K562 (cell line): Measurements from ENCODE around the gene MAL.

ENCODE experiments used
- MTA3 ChIP-seq: fragments of 450-650 bp; formaldehyde crosslinking; IDR thresholded peaks from 2 replicates; pipeline ENCODE4 v1.6.1; 2017; ENCODE audit warnings: mild to moderate bottlenecking, borderline replicate concordance
- TAL1 ChIP-seq: fragments of 450-650 bp; IDR thresholded peaks from 2 replicates; pipeline ENCODE4 v1.6.1; 2016; ENCODE audit warnings: mild to moderate bottlenecking
- ZNF12 ChIP-seq: sonication (generic); formaldehyde crosslinking; IDR thresholded peaks from 2 replicates; pipeline ENCODE4 v1.4.0; 2020; ENCODE audit warnings: mild to moderate bottlenecking, missing genetic modification reagents
- TF ChIP-seq, protein P1 (sequence below): sonication (generic); formaldehyde crosslinking; IDR thresholded peaks from 2 replicates; pipeline ENCODE4 v1.9.0; 2022; ENCODE audit warnings: mild to moderate bottlenecking, missing genetic modification reagents
- TF ChIP-seq, protein P2 (sequence below), 3 experiments: IDR thresholded peaks in 2 of 3; conservative IDR thresholded peaks in 1 of 3; 2 replicates each; pipeline ENCODE4 v1.5.1; 2011 to 2012; ENCODE audit warnings: low read length in 3 of 3, mild to moderate bottlenecking in 3 of 3, control low read depth in 2 of 3, improper control_type of control experiment in 1 of 3, inconsistent platforms in 1 of 3, low read depth in 1 of 3, mixed read lengths in 1 of 3, moderate library complexity in 1 of 3; ENCODE audit not compliant: insufficient read depth in 2 of 3
- TF ChIP-seq, protein P3 (sequence below): fragments of 450-650 bp; conservative IDR thresholded peaks from 2 replicates; pipeline ENCODE4 v1.6.1; 2016; ENCODE audit warnings: missing genetic modification characterization, low read depth, mild to moderate bottlenecking, control low read depth, missing compliant biosample characterization

DNA sequence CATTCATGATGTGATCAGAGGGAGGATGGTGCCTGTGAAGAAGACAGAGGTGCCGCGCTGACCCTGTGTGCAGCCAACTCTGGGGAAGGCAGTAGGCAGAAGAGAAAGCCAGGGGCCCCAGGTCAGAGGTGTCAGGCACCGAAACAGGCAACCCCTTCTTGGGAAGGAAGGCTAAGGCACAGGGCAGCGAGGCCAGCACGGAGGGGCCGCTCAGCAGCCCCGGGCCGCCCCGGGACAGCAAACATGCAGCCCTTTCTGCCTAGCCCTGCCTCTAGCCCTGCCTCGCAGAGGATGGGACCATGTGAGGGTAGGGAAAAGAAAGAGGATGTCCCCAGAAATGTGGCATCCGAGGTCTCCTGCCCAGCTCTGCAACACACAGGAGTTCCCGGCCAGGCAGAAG lies 7.7 kb upstream of the MAL start:
- TF ChIP-seq TAL1 (no peak), MTA3 (no peak), ZNF12 (CRISPR knock-in tag) (no peak)
- TF ChIP-seq, protein P1, sequence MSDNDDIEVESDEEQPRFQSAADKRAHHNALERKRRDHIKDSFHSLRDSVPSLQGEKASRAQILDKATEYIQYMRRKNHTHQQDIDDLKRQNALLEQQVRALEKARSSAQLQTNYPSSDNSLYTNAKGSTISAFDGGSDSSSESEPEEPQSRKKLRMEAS (CRISPR knock-in tag), result no peak
- TF ChIP-seq, protein P2, sequence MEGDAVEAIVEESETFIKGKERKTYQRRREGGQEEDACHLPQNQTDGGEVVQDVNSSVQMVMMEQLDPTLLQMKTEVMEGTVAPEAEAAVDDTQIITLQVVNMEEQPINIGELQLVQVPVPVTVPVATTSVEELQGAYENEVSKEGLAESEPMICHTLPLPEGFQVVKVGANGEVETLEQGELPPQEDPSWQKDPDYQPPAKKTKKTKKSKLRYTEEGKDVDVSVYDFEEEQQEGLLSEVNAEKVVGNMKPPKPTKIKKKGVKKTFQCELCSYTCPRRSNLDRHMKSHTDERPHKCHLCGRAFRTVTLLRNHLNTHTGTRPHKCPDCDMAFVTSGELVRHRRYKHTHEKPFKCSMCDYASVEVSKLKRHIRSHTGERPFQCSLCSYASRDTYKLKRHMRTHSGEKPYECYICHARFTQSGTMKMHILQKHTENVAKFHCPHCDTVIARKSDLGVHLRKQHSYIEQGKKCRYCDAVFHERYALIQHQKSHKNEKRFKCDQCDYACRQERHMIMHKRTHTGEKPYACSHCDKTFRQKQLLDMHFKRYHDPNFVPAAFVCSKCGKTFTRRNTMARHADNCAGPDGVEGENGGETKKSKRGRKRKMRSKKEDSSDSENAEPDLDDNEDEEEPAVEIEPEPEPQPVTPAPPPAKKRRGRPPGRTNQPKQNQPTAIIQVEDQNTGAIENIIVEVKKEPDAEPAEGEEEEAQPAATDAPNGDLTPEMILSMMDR (IDR thresholded peaks at IDR 0.05 in 2 of 3, conservative IDR thresholded peaks at IDR 0.05 in 1 of 3; ENCODE audit: insufficient read depth in 2 of 3, low read depth in 1 of 3, low read length in 3 of 3), result no peak
- TF ChIP-seq, protein P3, sequence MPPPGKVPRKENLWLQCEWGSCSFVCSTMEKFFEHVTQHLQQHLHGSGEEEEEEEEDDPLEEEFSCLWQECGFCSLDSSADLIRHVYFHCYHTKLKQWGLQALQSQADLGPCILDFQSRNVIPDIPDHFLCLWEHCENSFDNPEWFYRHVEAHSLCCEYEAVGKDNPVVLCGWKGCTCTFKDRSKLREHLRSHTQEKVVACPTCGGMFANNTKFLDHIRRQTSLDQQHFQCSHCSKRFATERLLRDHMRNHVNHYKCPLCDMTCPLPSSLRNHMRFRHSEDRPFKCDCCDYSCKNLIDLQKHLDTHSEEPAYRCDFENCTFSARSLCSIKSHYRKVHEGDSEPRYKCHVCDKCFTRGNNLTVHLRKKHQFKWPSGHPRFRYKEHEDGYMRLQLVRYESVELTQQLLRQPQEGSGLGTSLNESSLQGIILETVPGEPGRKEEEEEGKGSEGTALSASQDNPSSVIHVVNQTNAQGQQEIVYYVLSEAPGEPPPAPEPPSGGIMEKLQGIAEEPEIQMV (tag), result no peak
